Measurements from ENCODE around the gene DOK6.

Gene DOK6

DNA sequence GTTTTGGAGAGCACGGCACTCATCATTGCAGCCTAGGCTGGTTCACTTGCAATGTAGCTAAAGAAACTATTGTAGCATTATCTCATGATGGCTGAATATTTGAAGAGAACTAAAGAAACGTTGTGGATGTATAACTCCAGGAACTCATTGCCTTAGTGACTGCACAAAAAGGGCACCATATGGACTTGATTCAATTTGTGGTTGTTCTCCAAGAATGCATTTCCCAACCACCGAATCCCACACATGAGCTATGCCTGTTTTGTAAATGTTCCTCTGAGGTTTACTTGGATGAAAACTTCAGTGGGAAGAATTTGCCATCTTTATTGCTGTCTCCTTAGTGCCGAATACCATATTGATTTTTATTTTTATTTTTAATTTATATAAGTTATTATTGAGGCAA lies 43.5 kb downstream of the DOK6 start:
- DNase-seq, result no peak

DNA sequence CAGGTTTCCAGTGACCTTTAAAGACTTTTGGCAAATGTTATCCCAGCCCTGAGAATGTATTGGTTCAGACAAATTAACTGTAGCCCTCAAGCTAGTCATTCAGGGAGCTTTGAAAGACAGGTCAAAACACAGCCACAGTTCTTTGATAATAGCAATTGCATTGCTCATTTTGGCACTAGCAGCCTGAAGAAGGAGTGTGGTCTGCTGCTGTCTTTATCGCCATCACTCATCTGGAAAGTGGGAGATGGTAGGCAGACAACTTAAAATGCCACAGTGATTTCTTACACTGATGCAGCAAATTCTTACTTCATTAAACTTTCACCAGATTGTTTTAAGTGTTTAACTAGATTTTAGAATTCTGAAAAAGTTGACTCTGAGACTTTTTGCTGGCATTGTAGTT lies 47.2 kb downstream of the DOK6 start:
- no peak for DNase-seq

DNA sequence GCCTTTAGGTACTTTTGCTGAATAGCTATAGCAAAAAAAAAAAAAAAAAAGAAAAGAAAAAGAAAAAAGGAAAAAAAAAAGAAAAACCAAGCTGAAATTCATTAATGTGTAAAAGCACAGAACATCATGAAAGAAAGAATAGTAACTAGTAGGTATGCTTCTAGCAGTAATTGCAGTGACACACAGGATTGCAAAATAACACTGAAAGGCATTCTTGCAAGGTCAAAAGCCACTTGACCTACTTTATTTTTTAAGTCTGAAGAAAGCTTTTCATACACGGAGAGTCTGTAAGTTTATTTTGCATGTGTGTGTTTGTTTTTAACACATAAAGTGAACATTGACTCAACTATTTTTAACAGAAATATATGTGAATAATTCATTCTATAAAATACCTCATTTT lies 54.4 kb downstream of the DOK6 start:
- DNase-seq, result no peak

DNA sequence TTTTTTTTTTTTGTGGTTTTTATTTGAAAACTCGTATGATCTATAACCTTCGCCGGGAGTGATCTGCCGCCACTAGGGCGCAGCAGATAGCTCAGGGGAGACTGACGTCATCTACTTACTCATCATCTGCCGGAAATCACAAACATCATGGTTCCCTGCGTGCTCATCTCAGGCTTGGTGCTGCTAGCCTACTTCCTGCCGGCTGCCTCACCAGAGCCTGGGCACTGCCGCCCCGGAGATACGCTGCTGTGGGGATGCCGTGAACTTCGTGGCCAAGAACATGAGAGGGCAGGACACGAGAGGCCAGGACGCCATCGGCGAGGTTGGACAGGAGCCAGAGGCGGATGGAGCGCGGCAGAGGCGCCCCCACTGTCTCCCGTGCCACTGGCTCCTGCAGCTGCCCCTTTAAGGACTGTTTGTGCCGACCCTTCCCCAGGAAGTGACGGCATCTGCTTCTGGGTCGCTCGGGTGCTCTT lies 68.8 kb downstream of the DOK6 start:
- DNase-seq, result peak; percentile 24

DNA sequence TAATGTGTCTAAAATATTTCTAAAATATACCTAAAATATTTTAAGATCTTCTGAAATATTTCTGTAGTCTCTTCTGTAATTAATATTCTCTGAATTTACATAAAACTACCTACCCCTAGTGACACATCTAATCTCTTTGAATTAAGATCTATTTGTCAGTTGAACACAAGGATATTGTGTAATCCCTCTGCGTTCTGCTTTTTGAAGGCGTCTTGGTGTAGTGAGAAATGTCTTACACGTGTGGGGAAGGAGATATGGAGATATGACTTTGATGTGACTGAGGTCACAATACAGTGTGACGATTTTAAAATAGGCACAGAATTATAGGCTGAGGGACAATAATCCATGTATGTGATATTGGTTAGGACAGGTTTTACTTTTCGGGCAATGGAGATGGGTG lies 79.8 kb downstream of the DOK6 start:
- no peak for DNase-seq

GRCh38 chr18:69483574-69483973 lies 82.9 kb downstream of the DOK6 start:
- no peak for DNase-seq

GRCh38 chr18:69484699-69485396 lies 84.2 kb downstream of the DOK6 start:
- DNase-seq, result no peak

DNA sequence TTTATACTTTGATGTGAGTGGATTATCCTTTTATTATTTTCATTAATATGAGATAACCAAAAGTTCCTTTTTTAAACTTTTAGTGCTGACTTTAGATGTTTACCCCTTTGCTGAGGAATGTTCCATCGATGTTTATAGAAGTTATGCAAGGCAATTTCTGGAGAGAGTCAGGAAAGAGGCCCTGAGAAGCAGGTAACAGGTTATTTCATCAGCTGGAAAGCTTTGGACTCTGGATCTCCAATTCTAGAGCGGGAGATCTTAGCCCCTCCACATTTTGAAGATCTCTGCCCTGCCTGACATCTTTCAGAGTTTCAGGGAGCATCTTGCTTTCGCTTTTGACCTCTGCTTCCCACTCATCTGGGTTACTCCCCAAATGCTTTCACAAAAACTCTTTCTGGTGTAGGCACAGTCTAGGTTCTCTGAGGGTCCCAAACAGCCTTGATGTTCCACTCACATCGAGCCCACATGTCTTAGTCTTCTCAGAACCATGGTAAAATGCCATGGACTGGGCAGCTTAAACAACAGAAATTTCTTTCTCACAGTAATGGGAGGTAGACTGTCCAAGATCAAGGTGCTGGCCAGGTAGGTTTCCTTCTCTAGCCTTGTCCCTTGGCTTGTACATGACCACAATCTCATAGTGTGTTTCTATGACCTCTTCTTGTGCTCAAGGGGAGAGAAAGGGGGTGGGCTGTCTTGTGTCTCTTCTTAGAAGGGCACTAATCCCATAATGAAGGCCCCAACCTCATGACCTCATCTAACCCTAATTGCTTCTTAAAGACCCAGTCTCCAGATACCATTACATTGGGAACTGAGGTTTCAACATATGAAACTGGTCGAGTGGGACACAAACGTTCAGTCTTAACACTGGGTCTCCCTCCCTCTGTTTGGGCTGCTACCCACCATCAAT lies 87.1 kb downstream of the DOK6 start:
- DNase-seq, result no peak

- no peak for DNase-seq
Measured at GRCh38 chr18:69490072-69490471, 89.4 kb downstream of the DOK6 start.

- DNase-seq, result no peak
Measured at GRCh38 chr18:69490813-69491212, 90.1 kb downstream of the DOK6 start.

DNA sequence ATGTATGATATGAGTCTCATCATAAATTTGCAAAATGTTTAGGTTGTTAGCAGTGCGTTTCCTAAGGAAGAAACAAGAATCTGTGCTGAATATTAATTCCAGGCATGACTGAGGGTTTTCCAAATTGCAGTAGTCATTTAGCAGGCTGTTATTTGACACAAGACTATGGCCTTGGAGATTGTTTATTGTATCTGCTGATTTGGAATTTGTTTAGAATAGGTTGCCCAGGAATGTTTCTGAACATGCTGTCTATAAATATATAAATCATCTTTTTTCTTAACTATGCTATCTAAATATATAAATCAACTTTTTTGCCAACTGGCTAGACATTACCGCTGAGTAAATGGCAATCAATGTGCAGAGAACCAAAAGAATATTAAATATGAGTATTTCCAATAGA lies 90.9 kb downstream of the DOK6 start:
- DNase-seq, result no peak

GRCh38 chr18:69492861-69493260 lies 92.2 kb downstream of the DOK6 start:
- DNase-seq, result no peak

DNA sequence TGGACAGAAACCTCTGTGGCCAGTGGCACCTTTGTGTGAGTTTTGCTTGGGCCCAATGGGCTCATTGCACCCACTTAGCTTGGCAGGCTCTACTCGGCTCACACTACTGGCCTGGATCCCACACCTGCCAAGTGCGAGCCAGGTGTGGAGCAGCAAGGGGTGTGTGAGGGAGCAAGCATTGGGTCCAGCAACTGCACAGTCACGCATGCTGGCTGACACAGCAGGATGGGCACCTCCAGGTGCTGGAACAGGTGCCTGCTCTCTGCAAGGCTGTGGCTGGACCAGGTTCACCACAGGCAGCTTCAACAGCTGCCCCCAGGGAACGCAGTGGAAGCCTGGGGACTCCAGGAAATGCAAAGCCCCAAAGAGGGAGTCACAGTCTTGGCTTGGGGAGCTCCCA lies 94.2 kb downstream of the DOK6 start:
- DNase-seq, result no peak

- DNase-seq, result no peak
Measured at GRCh38 chr18:69495338-69495737, 94.7 kb downstream of the DOK6 start.

DNA sequence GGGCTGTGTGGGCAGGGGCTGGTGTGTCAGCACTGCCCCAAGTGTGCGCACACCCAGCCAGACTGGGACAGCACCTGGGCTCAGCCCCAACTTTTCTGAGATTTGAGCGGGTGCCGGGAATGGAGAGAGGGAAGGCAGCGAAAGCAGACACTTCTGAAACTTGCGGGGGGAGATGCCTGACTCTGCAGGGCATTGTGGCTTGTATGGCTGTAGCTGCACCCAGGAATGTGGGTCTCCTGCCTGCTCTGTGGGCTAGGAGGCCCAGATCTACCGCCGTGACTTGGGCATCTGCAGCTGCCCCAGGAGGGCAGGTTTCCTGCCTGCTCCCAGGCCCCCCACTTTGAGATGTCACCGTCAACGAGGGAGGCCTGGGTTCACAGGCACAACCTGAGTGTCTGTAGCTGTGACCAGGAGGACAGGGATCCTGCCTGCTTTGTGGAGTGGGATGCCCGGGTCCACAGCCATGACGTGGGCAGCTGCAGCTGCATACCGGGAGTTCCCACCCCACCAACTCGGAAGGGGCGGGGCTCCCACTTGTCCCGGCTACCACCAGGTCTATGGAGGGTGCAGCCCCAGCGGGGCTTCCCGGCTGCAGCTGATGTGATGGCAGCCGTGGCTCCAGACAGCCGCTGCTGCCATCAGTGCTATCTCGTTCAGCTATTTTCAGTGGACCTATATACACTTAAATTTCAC lies 95.3 kb downstream of the DOK6 start:
- DNase-seq, result no peak

DNA sequence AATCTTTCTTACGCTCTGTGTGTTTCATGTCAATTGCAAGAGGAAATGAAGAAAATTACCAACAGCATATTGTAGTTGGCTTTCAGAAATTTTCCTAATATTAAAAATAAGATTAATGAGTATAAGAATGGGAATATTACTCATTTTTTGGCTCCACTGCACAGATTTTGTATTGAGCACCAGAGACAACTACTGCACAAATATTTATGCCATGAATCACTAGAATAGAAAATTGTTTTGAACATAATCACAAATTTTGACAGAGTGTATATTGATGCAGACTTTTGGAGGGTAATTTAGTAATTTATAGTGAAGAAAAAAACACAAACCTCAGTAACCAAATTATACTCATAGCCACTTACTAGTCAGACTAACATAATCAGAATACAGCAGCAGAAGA lies 118.3 kb downstream of the DOK6 start:
- no peak for DNase-seq

GRCh38 chr18:69523582-69523981 lies 122.9 kb downstream of the DOK6 start:
- no peak for DNase-seq

DNA sequence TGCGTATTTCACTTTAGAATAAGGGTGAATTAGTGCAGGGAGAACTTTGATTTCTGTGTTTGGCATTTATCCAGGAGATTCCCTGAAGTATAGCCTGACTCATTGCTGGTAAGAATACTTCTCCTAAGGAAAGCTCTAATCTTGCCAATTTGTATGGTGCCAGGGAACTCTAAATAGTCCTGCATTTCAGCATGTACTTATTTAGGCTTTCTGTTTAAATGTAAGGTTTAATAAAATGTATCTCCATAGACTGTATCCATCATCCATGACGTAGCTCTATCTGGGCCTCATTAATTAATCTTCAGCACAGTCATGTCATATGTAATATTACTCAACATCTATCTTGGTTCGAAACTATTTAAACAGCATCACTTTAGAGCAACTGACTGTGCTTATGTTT lies 127.7 kb downstream of the DOK6 start:
- DNase-seq, result no peak

GRCh38 chr18:69529151-69529550 lies 128.5 kb downstream of the DOK6 start:
- no peak for DNase-seq

- DNase-seq, result no peak
Measured at GRCh38 chr18:69531973-69532372, 131.3 kb downstream of the DOK6 start.

- no peak for DNase-seq
Measured at GRCh38 chr18:69537183-69537582, 136.5 kb downstream of the DOK6 start.

DNA sequence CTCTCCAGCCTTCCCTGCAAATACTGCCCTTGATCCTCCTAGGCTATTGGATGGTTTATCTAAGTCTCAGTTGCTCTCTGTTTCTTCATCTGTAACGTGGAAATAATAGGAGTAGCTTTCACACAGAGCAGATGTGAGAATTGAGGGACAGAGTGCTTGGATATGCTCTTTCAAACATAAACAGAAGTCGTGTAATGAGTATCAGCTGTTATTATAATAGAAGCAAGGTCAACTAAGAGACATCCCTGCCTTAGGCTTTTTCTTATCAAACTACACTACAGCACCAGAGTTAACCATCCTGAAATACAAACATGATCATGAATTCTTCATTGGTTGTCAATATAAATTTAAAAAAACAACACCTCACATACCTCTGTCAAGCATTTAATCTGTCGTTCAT lies 138.2 kb downstream of the DOK6 start:
- DNase-seq, result no peak

DNA sequence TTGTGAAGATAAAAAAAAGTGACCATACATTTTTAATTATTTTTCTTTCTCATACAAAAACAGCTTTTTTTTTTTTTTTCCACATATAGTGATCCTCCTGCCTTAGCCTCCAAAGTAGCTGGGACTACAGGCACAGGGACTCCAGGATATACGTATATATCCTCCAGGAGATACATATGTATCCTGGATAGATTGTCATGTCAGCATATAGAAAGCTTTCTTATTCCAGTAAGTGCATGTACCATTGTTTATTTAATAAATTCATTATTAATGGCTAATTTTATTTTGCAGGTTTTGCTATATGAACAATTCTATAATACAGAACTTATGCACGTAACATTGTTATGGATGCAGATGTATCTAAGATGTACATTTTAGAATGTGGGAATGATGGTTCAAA lies 138.7 kb downstream of the DOK6 start:
- no peak for DNase-seq

GRCh38 chr18:69556228-69556627 lies 155.5 kb downstream of the DOK6 start:
- DNase-seq, result no peak
